HG02610 (cell line): ENCODE results near the gene MIPEP.

Experiments
- ATAC-seq: cut with Tn5 transposase; IDR thresholded peaks from one replicate; pipeline ENCODE4 v1.9.1; 2021; ENCODE audit warnings: mild to moderate bottlenecking, moderate library complexity; ENCODE audit not compliant: unreplicated experiment

The MIPEP gene

DNA sequence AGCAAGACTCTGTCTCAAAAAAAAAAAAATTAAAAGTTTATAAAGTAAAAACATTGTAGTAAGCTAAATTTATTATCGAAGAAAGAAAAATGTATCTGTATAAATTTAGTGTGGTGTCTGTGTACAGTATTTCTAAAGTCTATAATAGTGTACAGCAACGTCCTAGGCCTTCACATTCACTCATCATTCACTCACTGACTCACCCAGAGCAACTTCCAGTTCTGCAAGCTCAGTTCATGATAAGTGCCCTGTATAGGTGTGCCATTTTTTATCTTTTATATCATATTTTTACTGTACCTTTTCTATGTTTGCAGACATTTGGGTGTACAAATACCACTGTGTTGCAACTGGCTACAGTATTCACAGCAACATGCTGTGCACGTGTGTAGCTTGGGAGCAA is 200.9 kb downstream of the MIPEP start:
- no peak for ATAC-seq

DNA sequence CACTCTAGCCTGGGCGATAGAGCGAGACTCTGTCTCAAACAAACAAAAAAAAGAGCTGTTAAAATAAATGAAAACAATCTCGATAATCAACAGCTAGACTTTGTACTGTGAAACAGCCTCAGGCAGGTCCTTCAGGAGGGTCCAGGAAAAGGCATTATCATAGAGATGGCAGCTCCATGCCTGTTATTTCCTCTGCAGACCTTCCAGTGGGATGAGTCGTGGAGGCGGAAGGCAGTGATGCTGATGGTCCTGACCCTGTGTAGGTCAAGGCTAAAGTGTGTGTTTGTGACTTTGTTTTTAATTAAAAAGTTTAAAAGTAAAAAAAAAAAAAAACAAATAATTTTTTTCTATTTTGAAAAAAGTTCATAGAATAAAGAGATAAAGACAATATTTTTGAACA is 201.6 kb downstream of the MIPEP start:
- no peak for ATAC-seq

DNA sequence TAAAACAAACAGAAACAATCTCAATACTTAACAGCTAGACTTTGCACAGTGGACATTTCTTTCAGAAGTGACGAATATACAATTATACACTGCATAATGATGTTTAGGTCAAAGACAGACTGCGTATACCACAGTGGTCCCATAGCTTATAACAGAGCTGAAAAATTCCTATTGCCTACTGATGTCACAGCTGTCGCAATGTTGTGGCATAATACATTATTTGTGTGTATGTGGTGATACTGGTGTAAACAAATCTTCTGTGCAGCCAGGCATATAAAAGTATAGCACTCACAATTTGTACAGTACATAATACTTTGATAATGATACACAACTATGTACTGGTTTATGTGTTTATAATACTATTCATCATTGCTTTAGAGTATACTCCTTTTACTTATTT is 202.3 kb downstream of the MIPEP start:
- no peak for ATAC-seq

DNA sequence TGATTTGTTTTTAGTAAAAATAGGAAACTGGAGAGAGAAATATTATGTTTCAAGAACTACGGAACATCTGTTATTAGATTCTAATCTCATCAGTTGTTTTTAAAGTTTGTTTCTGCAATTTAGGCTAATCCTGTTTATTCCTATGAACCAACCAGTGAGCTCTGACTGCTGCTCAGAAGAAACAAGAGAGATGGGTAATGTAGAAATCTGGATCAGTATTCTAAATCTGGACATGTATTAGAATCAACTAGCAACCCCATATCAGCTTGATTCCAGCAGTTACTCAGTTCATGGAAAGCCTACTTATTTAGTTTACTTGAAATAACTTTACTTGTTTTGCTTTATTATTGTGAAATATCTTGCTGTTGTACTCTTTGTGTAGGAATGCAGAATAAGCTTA is 203.8 kb downstream of the MIPEP start:
- ATAC-seq: no peak

DNA sequence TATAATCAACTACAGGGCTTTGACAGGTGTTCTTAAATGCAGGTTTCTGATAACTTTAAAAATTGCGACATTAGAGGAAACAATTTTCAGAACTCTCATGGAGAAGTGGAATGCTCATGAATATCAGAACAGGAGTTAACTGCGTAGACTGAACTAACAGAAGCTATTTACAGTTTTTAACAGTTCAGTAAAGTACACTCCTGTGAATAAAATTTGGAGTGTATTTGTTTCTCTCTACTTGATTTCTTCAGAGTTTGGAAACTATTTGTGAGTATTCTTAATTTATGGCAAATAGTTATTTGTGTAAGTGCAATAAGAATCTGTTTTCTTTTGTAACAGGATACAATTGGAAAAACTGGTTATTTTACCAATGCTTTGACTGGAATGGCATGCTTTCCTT is 204.6 kb downstream of the MIPEP start:
- ATAC-seq: no peak

DNA sequence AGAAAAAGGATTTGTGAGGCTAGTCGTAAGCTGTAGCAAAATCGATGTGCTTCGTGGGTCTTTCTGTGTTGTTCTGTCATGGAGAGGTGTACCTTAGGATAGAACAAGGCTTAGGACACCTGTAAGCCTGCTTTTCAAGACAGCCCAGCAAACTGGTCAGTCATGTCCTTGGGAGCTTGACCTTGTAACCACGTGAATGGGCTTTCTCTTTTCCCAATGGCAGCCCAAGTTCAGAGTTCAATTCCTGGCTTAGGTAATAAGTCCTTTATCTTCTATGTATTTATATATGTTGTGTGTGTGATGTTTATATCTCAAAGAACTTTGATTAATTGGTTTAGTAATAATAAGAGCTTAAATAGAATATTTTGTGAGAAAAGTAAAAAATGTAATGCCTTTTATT is 206.1 kb downstream of the MIPEP start:
- no peak for ATAC-seq

DNA sequence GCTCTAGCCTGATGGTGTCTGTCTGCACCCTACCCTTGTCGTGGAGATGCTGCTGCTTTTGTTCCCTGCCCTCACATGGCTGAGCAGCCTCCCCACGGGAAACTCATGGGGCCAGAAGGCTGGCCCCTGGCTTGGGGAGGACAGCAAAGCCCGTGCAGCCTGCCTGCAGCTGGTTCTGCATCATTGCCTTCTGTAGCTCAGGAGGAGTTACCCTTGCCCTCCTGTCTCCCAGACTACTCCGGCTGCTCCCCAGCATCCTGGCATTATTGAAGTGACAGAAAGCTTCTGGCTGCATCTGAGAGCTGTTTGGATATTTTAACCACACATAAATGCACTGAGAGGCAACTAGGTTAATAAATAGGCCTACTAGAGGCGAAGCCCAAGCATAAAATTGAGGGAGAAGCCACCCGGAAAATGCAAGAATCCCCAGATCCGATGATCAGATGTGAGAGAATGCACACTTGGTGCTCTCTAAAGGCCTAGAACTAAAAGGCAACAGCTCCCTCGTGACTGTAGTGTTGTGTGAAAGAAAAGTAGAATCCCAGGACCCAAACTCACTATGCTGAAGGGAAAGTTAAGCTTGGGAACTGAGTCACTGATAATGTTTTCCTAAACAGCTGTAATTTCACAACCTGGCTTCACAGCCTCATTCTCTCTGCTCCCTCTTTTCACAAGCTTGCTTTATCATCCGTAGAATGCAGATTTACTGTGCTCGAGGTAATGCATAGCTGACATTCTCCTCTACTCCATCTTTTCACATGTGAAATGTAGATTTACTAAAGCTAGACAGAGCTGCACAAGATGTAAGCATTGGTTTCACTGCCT is 208.1 kb downstream of the MIPEP start:
- no peak for ATAC-seq
